Duodenal mucosa (tissue), 2 donors: ENCODE data around the gene PCDHA9.
A peak's percentile ranks its signal among the peaks of the same experiment; 100 is the strongest.
"Not testable (repeated sequence)": the region's sequence is repeated elsewhere in the genome, so short reads cannot be mapped to it uniquely, and the experiment has no call there.

Experiments
- H3K27ac ChIP-seq: one replicate; pipeline ENCODE4 v1.7.0; 2013; ENCODE audit warnings: low read depth, low read length
- H3K27me3 ChIP-seq, 2 donors: one replicate each; pipeline ENCODE4 v1.7.0; 2013; ENCODE audit warnings: low read length in 2 of 2, control low read depth in 1 of 2; ENCODE audit not compliant: insufficient read depth in 2 of 2, control insufficient read depth in 1 of 2
- H3K36me3 ChIP-seq, 2 donors: one replicate each; pipeline ENCODE4 v1.7.0; 2013; ENCODE audit warnings: low read length in 2 of 2, control low read depth in 1 of 2; ENCODE audit not compliant: insufficient read depth in 2 of 2, control insufficient read depth in 1 of 2
- H3K4me1 ChIP-seq, 2 donors: one replicate each; pipeline ENCODE4 v1.7.0; 2013; ENCODE audit warnings: low read length in 2 of 2, control low read depth in 1 of 2; ENCODE audit not compliant: insufficient read depth in 2 of 2, control insufficient read depth in 1 of 2
- H3K4me3 ChIP-seq, 2 donors: one replicate each; pipeline ENCODE4 v1.7.0; 2013; ENCODE audit warnings: low read length in 2 of 2, low read depth in 1 of 2
- H3K9ac ChIP-seq, 2 donors: one replicate each; pipeline ENCODE4 v1.7.0; 2013; ENCODE audit warnings: low read length in 2 of 2, low read depth in 1 of 2
- H3K9me3 ChIP-seq, 2 donors: one replicate each; pipeline ENCODE4 v1.7.0; 2013; ENCODE audit warnings: low read length in 2 of 2, control low read depth in 1 of 2; ENCODE audit not compliant: control insufficient read depth in 1 of 2

Gene PCDHA9

DNA sequence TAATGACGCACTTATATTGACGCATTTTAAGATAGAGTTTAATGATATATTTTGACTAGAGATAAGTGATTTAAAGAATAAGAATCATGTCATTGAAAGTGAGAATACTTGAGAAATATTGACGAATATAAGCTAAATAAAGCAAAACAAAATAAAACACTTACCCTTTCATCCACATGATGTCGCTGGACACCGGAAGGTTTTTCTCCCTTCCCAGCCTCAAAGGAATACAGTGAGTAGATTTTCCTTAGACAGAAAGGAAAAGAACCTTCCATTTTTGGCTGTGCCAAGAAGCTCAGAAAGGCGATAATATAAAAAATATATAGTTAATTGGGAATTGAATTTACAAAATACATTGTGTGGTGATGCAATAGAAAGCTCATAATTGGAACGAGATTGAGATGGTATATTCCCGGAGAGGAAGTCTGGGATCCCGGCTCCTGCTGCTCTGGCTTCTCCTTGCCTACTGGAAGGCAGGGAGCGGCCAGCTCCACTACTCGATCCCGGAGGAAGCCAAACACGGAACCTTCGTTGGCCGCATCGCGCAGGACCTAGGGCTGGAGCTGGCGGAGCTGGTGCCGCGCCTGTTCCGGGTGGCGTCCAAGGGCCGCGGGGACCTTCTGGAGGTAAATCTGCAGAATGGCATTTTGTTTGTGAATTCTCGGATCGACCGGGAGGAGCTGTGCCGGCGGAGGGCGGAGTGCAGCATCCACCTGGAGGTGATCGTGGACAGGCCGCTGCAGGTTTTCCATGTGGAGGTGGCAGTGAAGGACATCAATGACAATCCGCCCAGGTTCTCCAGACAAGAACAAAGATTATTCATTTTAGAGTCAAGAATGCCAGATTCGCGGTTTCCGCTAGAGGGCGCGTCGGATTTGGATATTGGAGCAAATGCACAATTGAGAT, 26.6 kb upstream of the PCDHA9 start, which contains the start of gene PCDHA5:
TSS of gene PCDHA5 (plus strand) at position 239 of the 906 bp plus-strand sequence.
- no peak within 1 kb of the TSS for H3K9ac ChIP-seq
- H3K27me3 ChIP-seq: no peaks in the 10 kb centered on the region
- H3K4me3 ChIP-seq: no peak within 1 kb of the TSS
- peaks cover 4 to 9% of the 10 kb centered on the region in 2 donors for H3K9me3 ChIP-seq
- no peaks in the 10 kb centered on the region for H3K4me1 ChIP-seq
- no peak within 1 kb of the TSS for H3K27ac ChIP-seq
- H3K36me3 ChIP-seq: no peaks in the 10 kb centered on the region

DNA sequence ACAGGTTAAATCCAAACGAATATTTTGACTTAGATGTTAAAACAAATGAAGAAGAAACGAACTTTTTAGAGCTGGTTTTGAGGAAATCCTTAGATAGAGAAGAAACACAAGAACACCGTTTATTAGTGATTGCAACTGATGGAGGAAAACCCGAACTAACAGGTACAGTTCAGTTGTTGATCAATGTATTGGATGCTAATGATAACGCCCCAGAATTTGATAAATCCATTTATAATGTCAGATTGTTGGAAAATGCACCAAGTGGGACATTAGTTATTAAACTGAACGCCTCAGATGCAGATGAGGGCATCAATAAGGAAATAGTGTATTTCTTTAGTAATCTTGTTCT, 25.9 kb upstream of the PCDHA9 start:
- Histone ChIP-seq H3K9ac (no peak overlapping the region), H3K27me3 (no peaks in the 10 kb centered on the region), H3K36me3 (no peaks in the 10 kb centered on the region), H3K4me1 (no peaks in the 10 kb centered on the region), H3K27ac (no peak overlapping the region), H3K4me3 (no peak overlapping the region), H3K9me3 (peaks cover 4 to 9% of the 10 kb centered on the region in 2 donors)

DNA sequence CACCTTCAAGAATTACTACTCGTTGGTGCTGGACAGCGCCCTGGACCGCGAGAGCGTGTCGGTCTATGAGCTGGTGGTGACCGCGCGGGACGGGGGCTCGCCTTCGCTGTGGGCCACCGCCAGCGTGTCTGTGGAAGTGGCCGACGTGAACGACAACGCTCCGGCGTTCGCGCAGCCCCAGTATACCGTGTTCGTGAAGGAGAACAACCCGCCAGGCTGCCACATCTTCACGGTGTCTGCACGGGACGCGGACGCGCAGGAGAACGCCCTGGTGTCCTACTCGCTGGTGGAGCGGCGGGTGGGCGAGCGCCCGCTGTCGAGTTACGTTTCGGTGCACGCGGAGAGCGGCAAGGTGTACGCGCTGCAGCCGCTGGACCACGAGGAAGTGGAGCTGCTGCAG, 25.2 kb upstream of the PCDHA9 start:
- not testable (repeated sequence) for H3K9me3 ChIP-seq, H3K9ac ChIP-seq, H3K27ac ChIP-seq, H3K4me3 ChIP-seq, H3K36me3 ChIP-seq, H3K4me1 ChIP-seq, H3K27me3 ChIP-seq

DNA sequence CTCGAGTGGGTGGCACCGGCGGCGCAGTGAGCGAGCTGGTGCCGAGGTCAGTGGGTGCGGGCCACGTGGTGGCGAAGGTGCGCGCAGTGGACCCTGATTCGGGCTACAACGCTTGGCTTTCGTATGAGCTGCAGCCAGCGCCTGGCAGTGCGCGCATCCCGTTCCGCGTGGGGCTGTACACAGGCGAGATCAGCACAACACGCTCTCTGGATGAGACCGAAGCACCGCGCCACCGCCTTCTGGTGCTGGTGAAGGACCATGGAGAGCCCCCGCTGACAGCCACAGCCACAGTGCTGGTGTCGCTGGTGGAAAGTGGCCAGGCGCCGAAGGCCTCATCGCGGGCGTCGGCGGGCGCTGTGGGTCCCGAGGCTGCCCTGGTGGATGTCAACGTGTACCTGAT, 24.7 kb upstream of the PCDHA9 start:
- Histone ChIP-seq H3K27ac (no peak overlapping the region), H3K27me3 (no peaks in the 10 kb centered on the region), H3K9me3 (peaks cover 9 to 12% of the 10 kb centered on the region in 2 donors), H3K4me1 (no peaks in the 10 kb centered on the region), H3K9ac (no peak overlapping the region), H3K4me3 (no peak overlapping the region), H3K36me3 (no peaks in the 10 kb centered on the region)

DNA sequence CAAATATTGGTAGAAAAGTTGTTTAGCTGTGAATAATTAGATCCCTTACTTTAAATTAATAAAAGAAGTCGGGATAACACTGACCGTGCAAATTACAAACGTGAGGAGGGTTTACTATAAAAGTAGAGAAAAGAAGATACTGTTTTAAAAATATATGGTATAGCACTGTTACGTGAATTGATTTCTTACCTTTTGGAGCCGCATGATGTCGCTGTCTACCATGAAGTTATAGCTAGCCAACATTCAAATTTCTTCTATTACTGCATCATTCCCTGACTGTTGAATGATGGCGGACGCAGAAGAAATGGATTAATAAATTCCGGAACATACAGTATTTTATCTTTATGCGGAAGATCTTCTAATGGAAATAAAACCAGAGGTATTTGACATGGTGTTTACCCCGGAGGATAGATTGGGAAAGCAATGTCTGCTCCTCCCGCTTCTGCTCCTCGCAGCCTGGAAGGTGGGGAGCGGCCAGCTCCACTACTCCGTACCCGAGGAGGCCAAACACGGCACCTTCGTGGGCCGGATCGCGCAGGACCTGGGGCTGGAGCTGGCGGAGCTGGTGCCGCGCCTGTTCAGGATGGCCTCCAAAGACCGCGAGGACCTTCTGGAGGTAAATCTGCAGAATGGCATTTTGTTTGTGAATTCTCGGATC, 20.3 kb upstream of the PCDHA9 start, which contains the start of gene PCDHA6:
TSS of gene PCDHA6 (plus strand) at position 257 of the 658 bp plus-strand sequence. CDS start at position 389, 132 bp downstream.
- Histone ChIP-seq H3K27me3 (no peaks in the 10 kb centered on the region), H3K36me3 (no peaks in the 10 kb centered on the region), H3K27ac (no peak within 1 kb of the TSS), H3K4me3 (no peak within 1 kb of the TSS), H3K9me3 (peaks cover 16 to 20% of the 10 kb centered on the region in 2 donors), H3K4me1 (no peaks in the 10 kb centered on the region), H3K9ac (no peak within 1 kb of the TSS)

DNA sequence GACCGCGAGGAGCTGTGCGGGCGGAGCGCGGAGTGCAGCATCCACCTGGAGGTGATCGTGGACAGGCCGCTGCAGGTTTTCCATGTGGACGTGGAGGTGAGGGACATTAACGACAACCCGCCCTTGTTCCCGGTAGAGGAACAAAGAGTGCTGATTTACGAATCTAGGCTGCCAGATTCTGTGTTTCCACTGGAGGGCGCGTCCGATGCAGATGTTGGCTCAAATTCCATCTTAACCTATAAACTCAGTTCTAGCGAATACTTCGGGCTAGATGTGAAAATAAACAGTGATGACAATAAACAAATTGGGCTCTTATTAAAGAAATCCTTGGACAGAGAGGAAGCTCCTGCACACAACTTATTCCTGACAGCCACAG, 19.8 kb upstream of the PCDHA9 start:
- no peak overlapping the region for H3K9ac ChIP-seq
- H3K9me3 ChIP-seq: peaks cover 16 to 19% of the 10 kb centered on the region in 2 donors
- no peaks in the 10 kb centered on the region for H3K36me3 ChIP-seq
- no peaks in the 10 kb centered on the region for H3K4me1 ChIP-seq
- H3K4me3 ChIP-seq: no peak overlapping the region
- no peak overlapping the region for H3K27ac ChIP-seq
- no peaks in the 10 kb centered on the region for H3K27me3 ChIP-seq

DNA sequence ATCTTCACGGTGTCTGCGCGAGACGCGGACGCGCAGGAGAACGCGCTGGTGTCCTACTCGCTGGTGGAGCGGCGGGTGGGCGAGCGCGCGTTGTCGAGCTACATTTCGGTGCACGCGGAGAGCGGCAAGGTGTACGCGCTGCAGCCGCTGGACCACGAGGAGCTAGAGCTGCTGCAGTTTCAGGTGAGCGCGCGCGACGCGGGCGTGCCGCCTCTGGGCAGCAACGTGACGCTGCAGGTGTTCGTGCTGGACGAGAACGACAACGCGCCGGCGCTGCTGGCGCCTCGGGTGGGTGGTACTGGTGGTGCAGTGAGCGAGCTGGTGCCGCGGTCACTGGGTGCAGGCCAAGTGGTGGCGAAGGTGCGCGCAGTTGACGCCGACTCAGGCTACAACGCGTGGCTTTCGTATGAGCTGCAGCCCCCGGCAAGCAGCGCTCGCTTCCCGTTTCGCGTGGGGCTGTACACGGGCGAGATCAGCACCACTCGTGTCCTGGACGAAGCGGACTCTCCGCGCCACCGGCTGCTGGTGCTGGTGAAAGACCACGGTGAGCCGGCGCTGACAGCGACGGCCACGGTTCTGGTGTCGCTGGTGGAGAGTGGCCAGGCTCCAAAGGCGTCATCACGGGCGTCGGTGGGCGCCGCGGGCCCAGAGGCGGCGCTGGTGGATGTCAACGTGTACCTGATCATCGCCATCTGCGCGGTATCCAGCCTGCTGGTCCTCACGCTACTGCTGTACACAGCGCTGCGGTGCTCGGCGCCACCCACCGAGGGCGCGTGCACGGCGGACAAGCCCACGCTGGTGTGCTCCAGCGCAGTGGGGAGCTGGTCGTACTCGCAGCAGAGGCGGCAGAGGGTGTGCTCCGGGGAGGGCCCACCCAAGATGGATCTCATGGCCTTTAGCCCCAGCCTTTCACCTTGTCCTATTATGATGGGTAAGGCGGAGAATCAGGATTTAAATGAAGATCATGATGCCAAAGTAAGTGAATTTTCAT, 18.4 kb upstream of the PCDHA9 start:
- not testable (repeated sequence) for H3K36me3 ChIP-seq, H3K4me1 ChIP-seq, H3K4me3 ChIP-seq, H3K27me3 ChIP-seq, H3K9ac ChIP-seq, H3K27ac ChIP-seq
- H3K9me3 ChIP-seq: peaks cover 16 to 23% of the 10 kb centered on the region in 2 donors

DNA sequence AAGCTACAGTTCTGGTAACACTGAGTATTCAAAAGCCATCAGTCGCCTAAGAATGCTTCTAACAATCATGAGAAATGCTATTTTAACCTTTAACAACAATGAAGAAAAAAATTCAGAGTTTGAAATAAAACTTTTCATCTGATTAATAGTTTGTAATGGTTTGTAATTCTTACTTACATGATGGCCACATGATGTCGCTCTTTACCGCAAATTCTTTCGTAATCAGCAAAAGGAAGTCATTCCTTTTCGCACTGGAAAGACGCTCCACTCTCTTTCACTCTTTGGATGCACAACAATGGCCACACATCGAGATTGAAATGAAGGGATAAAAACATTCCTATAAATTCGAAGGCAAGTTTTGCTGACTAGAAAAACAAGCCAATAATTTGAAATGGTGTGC, 14.2 kb upstream of the PCDHA9 start, which contains the start of gene PCDHA7:
TSS of gene PCDHA7 (plus strand) at position 277 of the 400 bp plus-strand sequence. CDS start at position 392, 115 bp downstream.
- Histone ChIP-seq H3K9me3 (peaks cover 20 to 23% of the 10 kb centered on the region in 2 donors), H3K27ac (no peak within 1 kb of the TSS), H3K27me3 (no peaks in the 10 kb centered on the region), H3K36me3 (no peaks in the 10 kb centered on the region), H3K9ac (no peak within 1 kb of the TSS), H3K4me3 (peak within 1 kb of the TSS; percentile 2 to 29), H3K4me1 (no peaks in the 10 kb centered on the region)

DNA sequence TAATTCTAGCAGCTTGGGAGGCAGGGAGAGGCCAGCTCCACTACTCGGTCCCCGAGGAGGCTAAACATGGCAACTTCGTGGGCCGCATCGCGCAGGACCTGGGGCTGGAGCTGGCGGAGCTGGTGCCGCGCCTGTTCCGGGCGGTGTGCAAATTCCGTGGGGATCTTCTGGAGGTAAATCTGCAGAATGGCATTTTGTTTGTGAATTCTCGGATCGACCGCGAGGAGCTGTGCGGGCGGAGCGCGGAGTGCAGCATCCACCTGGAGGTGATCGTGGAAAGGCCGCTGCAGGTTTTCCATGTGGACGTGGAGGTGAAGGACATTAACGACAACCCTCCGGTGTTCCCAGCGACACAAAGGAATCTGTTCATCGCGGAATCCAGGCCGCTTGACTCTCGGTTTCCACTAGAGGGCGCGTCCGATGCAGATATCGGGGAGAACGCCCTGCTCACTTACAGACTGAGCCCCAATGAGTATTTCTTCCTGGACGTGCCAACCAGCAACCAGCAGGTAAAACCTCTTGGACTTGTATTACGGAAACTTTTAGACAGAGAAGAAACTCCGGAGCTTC, 13.7 kb upstream of the PCDHA9 start:
- not testable (repeated sequence) for H3K36me3 ChIP-seq, H3K27ac ChIP-seq, H3K9ac ChIP-seq, H3K4me1 ChIP-seq, H3K27me3 ChIP-seq
- peak overlapping the region; percentile 2 to 29 for H3K4me3 ChIP-seq
- H3K9me3 ChIP-seq: peaks cover 20 to 23% of the 10 kb centered on the region in 2 donors
